T-helper 2 cell treated with Interferon-gamma antibody and Interleukin-4, amounts not matched to agents 5 μg/mL and 100 μg/mL, for 36 hours (primary cell): ENCODE results near the gene MCFD2.

ENCODE experiments used
- DNase-seq: peaks from one replicate; pipeline ENCODE4 v3.0.0; 2021; ENCODE audit warnings: low spot score
- H3K27ac Mint-ChIP-seq: one replicate; pipeline ENCODE4 v1.8.0; 2021; ENCODE audit warnings: mild to moderate bottlenecking, mixed read lengths
- H3K27me3 Mint-ChIP-seq: one replicate; pipeline ENCODE4 v1.8.0; 2021; ENCODE audit warnings: low read depth, mixed read lengths
- H3K36me3 Mint-ChIP-seq: one replicate; pipeline ENCODE4 v1.8.0; 2021; ENCODE audit warnings: low read depth, mixed read lengths
- H3K4me1 Mint-ChIP-seq: one replicate; pipeline ENCODE4 v1.8.0; 2021; ENCODE audit warnings: low read depth, mixed read lengths
- H3K4me3 Mint-ChIP-seq: one replicate; pipeline ENCODE4 v1.8.0; 2022; ENCODE audit warnings: mild to moderate bottlenecking, moderate library complexity, mixed read lengths
- H3K9me3 Mint-ChIP-seq: one replicate; pipeline ENCODE4 v1.8.0; 2021; ENCODE audit warnings: mixed read lengths

Gene MCFD2

GRCh38 chr2:46947841-46948240 lies 32.2 kb upstream of the MCFD2 start:
- H3K36me3 Mint-ChIP-seq, result peaks cover 43% of the 10 kb centered on the region
- no peaks in the 10 kb centered on the region for H3K9me3 Mint-ChIP-seq
- H3K4me1 Mint-ChIP-seq, result peaks cover 40% of the 10 kb centered on the region
- no peak for DNase-seq
- no peak overlapping the region for H3K27ac Mint-ChIP-seq
- H3K27me3 Mint-ChIP-seq, result no peaks in the 10 kb centered on the region
- no peak overlapping the region for H3K4me3 Mint-ChIP-seq

GRCh38 chr2:46945671-46946070 lies 30.1 kb upstream of the MCFD2 start:
- Mint-ChIP-seq H3K4me3 (peak overlapping the region; percentile 45), H3K27me3 (no peaks in the 10 kb centered on the region), H3K9me3 (no peaks in the 10 kb centered on the region), H3K4me1 (peaks cover 41% of the 10 kb centered on the region), H3K27ac (peak overlapping the region; percentile 73), H3K36me3 (peaks cover 38% of the 10 kb centered on the region)
- DNase-seq, result no peak

- H3K36me3 Mint-ChIP-seq, result peaks cover 34% of the 10 kb centered on the region
- peak overlapping the region; percentile 92 for H3K4me3 Mint-ChIP-seq
- no peaks in the 10 kb centered on the region for H3K27me3 Mint-ChIP-seq
- H3K27ac Mint-ChIP-seq, result peak overlapping the region; percentile 98
- peaks cover 45% of the 10 kb centered on the region for H3K4me1 Mint-ChIP-seq
- no peaks in the 10 kb centered on the region for H3K9me3 Mint-ChIP-seq
- DNase-seq, result peak; percentile 82
These were observed 28.5 kb upstream of the MCFD2 start for GRCh38 chr2:46943881-46944798.

GRCh38 chr2:46942891-46943626 lies 27.5 kb upstream of the MCFD2 start:
- no peak for DNase-seq
- H3K27ac Mint-ChIP-seq, result peak overlapping the region; percentile 98
- H3K9me3 Mint-ChIP-seq, result no peaks in the 10 kb centered on the region
- H3K27me3 Mint-ChIP-seq, result no peaks in the 10 kb centered on the region
- peaks cover 45% of the 10 kb centered on the region for H3K4me1 Mint-ChIP-seq
- peaks cover 34% of the 10 kb centered on the region for H3K36me3 Mint-ChIP-seq
- H3K4me3 Mint-ChIP-seq, result peak overlapping the region; percentile 92

GRCh38 chr2:46942143-46942526 lies 26.5 kb upstream of the MCFD2 start:
- Mint-ChIP-seq H3K9me3 (no peaks in the 10 kb centered on the region), H3K27ac (peak overlapping the region; percentile 98), H3K4me1 (peaks cover 47% of the 10 kb centered on the region), H3K36me3 (peaks cover 30% of the 10 kb centered on the region), H3K4me3 (peak overlapping the region; percentile 92), H3K27me3 (no peaks in the 10 kb centered on the region)
- peak; percentile 80 for DNase-seq

GRCh38 chr2:46939626-46940359 lies 24.2 kb upstream of the MCFD2 start:
- peaks cover 39% of the 10 kb centered on the region for H3K4me1 Mint-ChIP-seq
- DNase-seq, result no peak

GRCh38 chr2:46937471-46937901 lies 21.9 kb upstream of the MCFD2 start:
- no peak overlapping the region for H3K27ac Mint-ChIP-seq
- peaks cover 14% of the 10 kb centered on the region for H3K36me3 Mint-ChIP-seq
- no peak for DNase-seq
- H3K9me3 Mint-ChIP-seq, result no peaks in the 10 kb centered on the region
- no peak overlapping the region for H3K4me3 Mint-ChIP-seq
- H3K27me3 Mint-ChIP-seq, result no peaks in the 10 kb centered on the region
- H3K4me1 Mint-ChIP-seq, result peaks cover 28% of the 10 kb centered on the region

More at GRCh38 chr2:46939626-46940359, 24.2 kb upstream of the MCFD2 start:
- peak overlapping the region; percentile 90 for H3K4me3 Mint-ChIP-seq
- H3K27me3 Mint-ChIP-seq, result no peaks in the 10 kb centered on the region
- H3K9me3 Mint-ChIP-seq, result no peaks in the 10 kb centered on the region
- peaks cover 20% of the 10 kb centered on the region for H3K36me3 Mint-ChIP-seq
- H3K27ac Mint-ChIP-seq, result no peak overlapping the region

GRCh38 chr2:46936566-46936965 lies 21.0 kb upstream of the MCFD2 start:
- Mint-ChIP-seq H3K36me3 (peaks cover 8% of the 10 kb centered on the region), H3K27me3 (no peaks in the 10 kb centered on the region), H3K9me3 (no peaks in the 10 kb centered on the region), H3K4me3 (no peak overlapping the region), H3K4me1 (peaks cover 25% of the 10 kb centered on the region), H3K27ac (no peak overlapping the region)
- DNase-seq, result no peak

- no peaks in the 10 kb centered on the region for H3K27me3 Mint-ChIP-seq
- peaks cover 6% of the 10 kb centered on the region for H3K36me3 Mint-ChIP-seq
- H3K4me3 Mint-ChIP-seq, result no peak overlapping the region
These were observed 19.5 kb upstream of the MCFD2 start for GRCh38 chr2:46935071-46935470.

GRCh38 chr2:46929612-46930011 lies 14.0 kb upstream of the MCFD2 start:
- Mint-ChIP-seq H3K36me3 (peaks cover 16% of the 10 kb centered on the region), H3K9me3 (peaks cover 16% of the 10 kb centered on the region), H3K4me3 (no peak overlapping the region)

More at GRCh38 chr2:46935071-46935470, 19.5 kb upstream of the MCFD2 start:
- no peak overlapping the region for H3K27ac Mint-ChIP-seq
- no peak for DNase-seq
- H3K9me3 Mint-ChIP-seq, result no peaks in the 10 kb centered on the region
- peaks cover 21% of the 10 kb centered on the region for H3K4me1 Mint-ChIP-seq

GRCh38 chr2:46926863-46927262 lies 11.3 kb upstream of the MCFD2 start:
- H3K36me3 Mint-ChIP-seq, result peaks cover 16% of the 10 kb centered on the region
- H3K4me1 Mint-ChIP-seq, result peaks cover 13% of the 10 kb centered on the region
- DNase-seq, result no peak
- H3K27me3 Mint-ChIP-seq, result no peaks in the 10 kb centered on the region
- H3K4me3 Mint-ChIP-seq, result no peak overlapping the region
- no peak overlapping the region for H3K27ac Mint-ChIP-seq
- peaks cover 16% of the 10 kb centered on the region for H3K9me3 Mint-ChIP-seq

More at GRCh38 chr2:46929612-46930011, 14.0 kb upstream of the MCFD2 start:
- H3K27me3 Mint-ChIP-seq, result no peaks in the 10 kb centered on the region
- H3K4me1 Mint-ChIP-seq, result peaks cover 5% of the 10 kb centered on the region
- H3K27ac Mint-ChIP-seq, result no peak overlapping the region
- no peak for DNase-seq

- DNase-seq, result no peak
- Mint-ChIP-seq H3K27ac (no peak overlapping the region), H3K4me3 (no peak overlapping the region), H3K4me1 (peaks cover 18% of the 10 kb centered on the region), H3K9me3 (peaks cover 16% of the 10 kb centered on the region), H3K27me3 (no peaks in the 10 kb centered on the region), H3K36me3 (peaks cover 16% of the 10 kb centered on the region)
These were observed 10.1 kb upstream of the MCFD2 start for GRCh38 chr2:46925474-46926351.

GRCh38 chr2:46924608-46925007 lies 9.0 kb upstream of the MCFD2 start:
- Mint-ChIP-seq H3K9me3 (peaks cover 16% of the 10 kb centered on the region), H3K4me3 (no peak overlapping the region), H3K27ac (no peak overlapping the region), H3K27me3 (no peaks in the 10 kb centered on the region), H3K4me1 (peaks cover 21% of the 10 kb centered on the region), H3K36me3 (peaks cover 16% of the 10 kb centered on the region)
- no peak for DNase-seq
